Ecto neural progenitor cell (in vitro differentiated cells): ENCODE measurements around the gene KRTAP5-1.
A peak's percentile ranks its signal among the peaks of the same experiment; 100 is the strongest.
"Not testable (repeated sequence)": the region's sequence is repeated elsewhere in the genome, so short reads cannot be mapped to it uniquely, and the experiment has no call there.

Experiments
- DNase-seq: peaks from one replicate; pipeline ENCODE4 v3.0.0-alpha.2; 2018; ENCODE audit warnings: low spot score

KRTAP5-1 gene

GRCh38 chr11:1584661-1585370, at the start of gene KRTAP5-1:
TSS of gene KRTAP5-1 (minus strand) at chr11:1585283. CDS start at chr11:1585249, 34 bp downstream.
- not testable (repeated sequence) for DNase-seq

GRCh38 chr11:1633864-1634263, 48.8 kb upstream of the KRTAP5-1 start:
- no peak for DNase-seq

DNA sequence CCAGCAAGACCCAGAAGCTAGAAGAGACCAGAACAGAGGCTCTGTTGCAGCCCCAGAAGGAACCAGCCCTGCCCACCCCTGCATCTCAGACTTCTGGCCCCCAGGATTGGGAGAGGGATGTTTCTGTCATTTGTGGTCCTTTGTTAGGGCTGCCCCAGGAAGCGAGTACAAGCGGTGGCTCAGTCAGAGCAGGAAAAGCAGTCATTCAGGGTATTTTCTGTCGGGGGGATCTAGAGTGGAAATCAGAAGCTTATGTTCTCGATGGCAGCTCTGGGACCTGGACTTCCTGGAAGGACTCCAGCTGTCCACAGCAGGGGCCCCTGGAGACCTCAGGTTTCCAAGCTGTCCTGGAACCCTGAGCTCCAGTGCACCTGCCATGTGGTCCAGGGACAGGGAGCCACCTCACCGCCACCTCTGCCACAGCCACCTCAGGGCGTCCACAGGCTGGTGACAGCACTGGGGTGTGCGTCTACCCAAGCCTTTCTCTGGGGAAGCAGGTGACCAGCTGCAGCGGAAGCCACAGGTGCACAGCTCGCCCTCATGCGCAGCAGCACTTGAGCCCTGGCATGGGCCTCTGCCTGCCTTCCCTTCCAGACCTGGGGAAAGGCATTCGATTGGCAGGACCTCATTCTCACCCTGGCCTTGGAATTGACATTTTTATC, 47.1 kb upstream of the KRTAP5-1 start:
- no peak for DNase-seq

- no peak for DNase-seq
These were observed 46.0 kb upstream of the KRTAP5-1 start for GRCh38 chr11:1631066-1631568.

DNA sequence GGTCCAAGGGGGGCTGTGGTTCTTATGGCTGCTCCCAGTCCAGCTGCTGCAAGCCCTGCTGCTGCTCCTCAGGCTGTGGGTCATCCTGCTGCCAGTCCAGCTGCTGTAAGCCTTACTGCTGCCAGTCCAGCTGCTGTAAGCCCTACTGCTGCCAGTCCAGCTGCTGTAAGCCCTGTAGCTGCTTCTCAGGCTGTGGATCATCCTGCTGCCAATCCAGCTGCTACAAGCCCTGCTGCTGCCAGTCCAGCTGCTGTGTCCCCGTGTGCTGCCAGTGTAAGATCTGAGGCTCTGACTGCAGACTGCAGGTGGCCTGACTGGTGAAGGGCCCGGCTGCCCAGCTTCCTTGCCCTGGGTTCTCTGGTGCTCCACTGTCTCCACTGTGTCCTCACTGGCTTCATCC, 45.2 kb upstream of the KRTAP5-1 start:
- no peak for DNase-seq

DNA sequence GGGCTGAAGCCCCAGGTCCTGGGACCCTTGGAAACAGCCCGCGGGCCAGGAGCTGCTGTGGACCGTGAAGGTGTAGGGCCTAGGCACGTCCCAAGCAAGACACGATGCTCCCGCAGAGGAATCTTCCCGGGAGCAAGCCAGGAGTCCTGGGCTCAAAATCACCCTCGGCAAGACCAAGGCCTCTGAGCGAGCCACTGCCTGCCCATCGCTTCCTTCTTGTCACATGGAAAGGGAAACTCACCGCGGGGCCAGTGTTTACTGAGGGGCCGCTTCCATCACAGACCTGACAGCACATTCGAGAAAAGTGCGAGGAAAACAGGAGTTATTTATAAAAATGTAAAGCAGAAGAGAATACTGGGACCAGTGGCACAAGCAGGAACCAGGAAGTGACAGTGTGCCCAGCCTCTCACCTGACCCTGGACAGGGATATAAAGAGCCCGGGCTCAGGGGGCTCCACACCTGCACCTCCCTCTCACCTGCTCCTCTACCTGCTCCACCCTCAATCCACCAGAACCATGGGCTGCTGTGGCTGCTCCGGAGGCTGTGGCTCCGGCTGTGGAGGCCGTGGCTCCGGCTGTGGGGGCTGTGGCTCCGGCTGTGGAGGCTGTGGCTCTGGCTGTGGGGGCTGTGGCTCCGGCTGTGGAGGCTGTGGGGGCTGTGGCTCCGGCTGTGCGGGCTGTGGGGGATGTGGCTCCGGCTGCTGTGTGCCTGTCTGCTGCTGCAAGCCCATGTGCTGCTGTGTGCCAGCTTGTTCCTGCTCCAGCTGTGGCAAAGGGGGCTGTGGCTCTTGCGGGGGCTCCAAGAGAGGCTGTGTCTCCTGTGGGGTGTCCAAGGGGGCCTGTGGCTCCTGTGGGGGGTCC, 44.5 kb upstream of the KRTAP5-1 start, which contains the start of gene KRTAP5-5:
Gene KRTAP5-5, plus strand, starts transcription at position 450 of the 860 bp plus-strand sequence. Its CDS starts 66 bp downstream, at position 516.
- DNase-seq, result no peak

DNA sequence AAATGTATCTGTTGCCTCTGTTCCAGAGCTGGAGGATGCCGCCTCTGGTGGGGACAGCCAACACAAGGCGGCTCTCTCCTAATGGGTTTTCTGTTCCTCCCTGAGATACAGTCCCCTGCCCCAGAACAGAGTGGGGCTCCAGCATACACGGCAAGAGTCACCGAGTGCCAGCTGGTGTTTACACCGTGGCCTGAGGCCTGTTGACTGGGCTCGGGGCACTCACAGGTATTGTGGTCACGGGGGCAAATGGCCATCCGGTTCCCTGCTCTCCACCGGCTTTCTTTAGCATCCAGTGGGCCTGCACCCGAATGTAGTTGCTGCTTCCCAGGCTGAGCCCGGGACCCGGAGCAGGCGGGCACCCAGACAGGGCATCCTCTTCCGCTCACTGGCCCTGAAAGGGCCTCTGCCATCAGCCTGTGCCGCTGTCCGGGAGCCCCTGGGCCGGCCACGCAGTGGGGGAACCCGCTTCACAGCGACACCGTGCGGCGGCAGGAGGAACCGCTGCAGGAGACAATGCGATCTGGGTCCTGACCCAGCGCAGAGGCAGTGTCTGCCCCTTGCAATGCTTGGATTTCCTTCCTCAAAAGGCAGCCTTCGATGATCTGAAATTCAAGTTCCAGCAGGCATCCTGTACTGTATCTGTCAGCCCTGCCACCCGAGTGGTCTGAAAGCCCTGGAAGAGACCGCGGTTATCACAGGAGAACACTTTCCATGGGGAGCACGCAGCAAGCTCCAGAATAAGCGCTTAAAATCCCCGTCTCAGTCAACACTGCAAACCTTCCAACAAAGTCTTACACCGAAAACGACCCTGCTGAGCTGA, 43.6 kb upstream of the KRTAP5-1 start:
- peak; percentile 85 for DNase-seq

GRCh38 chr11:1625541-1625940, 40.5 kb upstream of the KRTAP5-1 start:
- no peak for DNase-seq

- DNase-seq, result no peak
These were observed 39.5 kb upstream of the KRTAP5-1 start for GRCh38 chr11:1624621-1625020.

DNA sequence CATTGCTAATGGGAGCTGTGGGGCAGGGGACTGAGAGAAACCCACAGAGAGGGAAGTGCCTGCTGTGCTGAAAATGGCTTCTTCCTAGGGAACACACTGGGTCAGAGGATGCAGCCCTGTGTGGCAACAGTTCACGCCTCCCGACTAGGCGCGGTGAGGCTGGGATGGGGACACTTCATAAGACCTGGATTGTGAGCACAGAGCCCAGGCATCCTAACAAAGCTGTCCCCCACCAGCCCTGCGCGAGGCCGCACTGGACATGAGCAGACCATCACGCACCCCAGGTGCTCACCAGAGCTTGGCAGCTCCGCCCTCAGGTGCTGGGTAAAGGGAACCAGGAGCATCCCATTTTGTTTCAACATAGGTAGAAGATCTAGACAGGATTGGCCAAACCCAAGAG, 38.6 kb upstream of the KRTAP5-1 start:
- no peak for DNase-seq

GRCh38 chr11:1622086-1622485, 37.0 kb upstream of the KRTAP5-1 start, which contains the start of gene KRTAP5-4:
TSS of gene KRTAP5-4 (minus strand) at chr11:1622138. CDS start at chr11:1622093, 45 bp downstream.
- DNase-seq, result no peak

DNA sequence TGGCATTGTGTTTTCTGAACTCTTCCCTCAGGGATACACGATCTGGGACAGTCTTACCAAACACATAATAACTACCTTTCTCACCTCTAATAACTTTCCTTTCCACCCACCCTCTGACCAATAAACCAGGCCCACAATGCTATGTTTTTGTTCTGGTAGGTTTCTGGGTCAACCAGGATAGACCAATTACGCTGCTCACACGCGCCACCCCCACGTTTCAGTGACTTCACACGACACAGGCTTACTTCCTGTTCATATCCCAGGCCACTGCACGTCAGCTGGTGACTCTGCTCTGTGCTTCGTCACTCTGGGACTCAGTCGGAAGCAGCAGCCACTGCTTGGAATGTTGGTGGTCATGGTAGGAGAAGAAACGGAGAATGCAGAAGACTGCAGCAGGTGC, 34.4 kb upstream of the KRTAP5-1 start:
- DNase-seq, result no peak

- DNase-seq, result no peak
These were observed 33.1 kb upstream of the KRTAP5-1 start for GRCh38 chr11:1618231-1618630.

GRCh38 chr11:1608363-1608762, 23.3 kb upstream of the KRTAP5-1 start, which contains the start of gene KRTAP5-3:
TSS of gene KRTAP5-3 (minus strand) at chr11:1608463. CDS start at chr11:1608385, 78 bp downstream.
- no peak for DNase-seq

DNA sequence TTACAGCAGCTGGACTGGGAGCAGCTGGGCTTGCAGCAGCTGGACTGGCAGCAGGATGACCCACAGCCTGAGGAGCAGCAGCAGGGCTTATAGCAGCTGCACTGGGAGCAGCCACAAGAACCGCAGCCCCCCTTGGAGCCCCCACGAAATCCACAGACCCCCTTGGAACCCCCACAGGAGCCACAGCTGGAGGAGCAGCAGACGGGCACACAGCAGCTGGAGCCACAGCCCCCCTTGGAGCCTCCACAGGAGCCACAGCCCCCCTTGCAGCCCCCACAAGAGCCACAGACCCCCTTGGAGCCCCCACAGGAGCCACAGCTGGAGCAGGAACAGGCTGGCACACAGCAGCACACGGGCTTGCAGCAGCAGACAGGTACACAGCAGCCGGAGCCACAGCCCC, 22.8 kb upstream of the KRTAP5-1 start:
- not testable (repeated sequence) for DNase-seq

DNA sequence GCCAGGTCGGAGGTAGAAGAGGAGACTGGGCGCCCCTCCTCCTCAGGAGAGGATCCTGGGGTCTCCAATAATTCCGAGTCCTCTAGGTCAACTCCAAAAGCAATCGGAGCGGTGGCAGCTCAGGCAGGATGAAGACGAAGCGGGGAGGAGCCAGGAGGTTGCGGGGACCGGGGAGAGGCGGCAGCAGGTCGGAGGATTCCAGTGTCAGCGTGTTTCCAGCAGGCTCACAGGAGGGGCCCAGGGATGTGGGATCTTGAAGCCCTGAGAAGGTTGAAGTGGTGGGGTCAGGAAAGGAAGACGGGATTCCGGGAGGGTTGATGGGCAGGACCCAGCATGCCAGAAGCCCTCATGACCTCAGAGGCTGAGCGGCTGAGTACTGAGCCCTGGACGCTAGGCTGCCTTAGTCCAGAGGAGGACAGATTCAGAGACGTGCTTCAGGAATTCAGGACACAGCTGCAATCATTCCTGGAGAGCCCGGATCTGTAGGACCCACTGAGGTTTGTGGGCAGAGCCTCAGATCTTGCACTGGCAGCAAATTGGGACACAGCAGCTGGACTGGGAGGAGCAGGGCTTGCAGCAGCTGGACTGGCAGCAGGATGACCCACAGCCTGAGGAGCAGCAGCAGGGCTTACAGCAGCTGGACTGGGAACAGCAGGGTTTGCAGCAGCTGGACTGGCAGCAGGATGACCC, 22.2 kb upstream of the KRTAP5-1 start:
- not testable (repeated sequence) for DNase-seq

DNA sequence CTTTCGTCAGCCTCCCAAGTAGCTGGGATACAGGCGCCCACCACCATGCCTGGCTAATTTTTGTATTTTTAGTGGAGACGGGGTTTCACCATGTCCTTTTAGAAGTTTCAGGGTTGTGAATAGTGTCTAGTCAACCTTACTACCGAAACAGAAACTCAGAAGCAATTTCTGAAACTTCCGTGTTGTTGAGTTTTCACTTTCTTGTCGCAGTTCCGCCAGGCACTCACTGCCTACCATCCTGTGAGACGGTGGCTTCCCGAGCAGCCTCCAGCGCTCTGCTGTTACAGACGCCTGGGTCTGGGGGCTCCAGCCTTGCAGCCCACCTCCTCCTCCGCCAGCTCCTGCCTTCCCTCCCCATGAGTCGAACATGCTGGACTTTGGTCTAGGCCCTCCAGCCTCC, 20.8 kb upstream of the KRTAP5-1 start:
- not testable (repeated sequence) for DNase-seq

DNA sequence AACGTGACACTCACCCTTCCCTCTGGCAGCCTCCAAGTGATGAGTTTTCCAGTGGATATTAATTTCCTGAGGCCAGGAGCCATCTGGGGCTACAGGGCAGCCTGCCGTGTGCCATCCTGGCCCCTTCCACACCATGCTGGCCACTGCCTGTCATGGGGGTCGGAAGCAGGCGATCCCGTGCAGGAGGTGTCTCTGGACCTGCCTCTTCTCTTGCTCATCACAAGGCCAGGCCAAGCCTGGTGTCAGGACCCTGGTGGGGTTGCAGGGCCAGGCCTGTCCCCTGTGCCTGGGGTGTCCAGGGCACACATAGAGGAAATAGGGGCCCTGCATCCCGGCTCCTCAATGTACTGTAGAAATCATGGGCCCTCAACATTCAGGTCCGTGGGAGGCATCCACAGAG, 19.6 kb upstream of the KRTAP5-1 start:
- no peak for DNase-seq

GRCh38 chr11:1604181-1604580, 19.1 kb upstream of the KRTAP5-1 start:
- no peak for DNase-seq

GRCh38 chr11:1603629-1604028, 18.5 kb upstream of the KRTAP5-1 start:
- DNase-seq, result no peak

DNA sequence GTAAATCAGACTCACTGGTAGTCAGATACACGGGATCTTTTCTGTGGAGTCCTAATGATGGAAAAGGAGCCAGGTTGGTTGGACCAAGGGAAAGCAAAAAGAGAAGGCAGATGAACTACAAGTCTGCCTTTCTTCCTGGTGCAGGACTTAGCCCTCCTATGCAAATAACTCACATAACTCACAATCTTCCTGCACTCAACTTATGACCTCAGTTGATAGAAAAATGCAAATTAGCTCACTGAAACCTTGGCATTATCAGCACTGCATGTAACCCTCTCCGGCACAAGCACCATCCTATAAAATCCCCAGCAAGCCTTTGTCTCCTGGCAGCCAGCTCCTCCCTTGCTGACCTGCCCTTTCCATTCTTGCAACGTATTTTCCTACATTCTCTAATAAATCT, 16.6 kb upstream of the KRTAP5-1 start:
- not testable (repeated sequence) for DNase-seq
